HS-27A (cell line): ENCODE results near the gene IFRD2.
"Not testable (repeated sequence)": the region's sequence is repeated elsewhere in the genome, so short reads cannot be mapped to it uniquely, and the experiment has no call there.

ENCODE experiments used
- DNase-seq: peaks from one replicate; pipeline ENCODE4 v3.0.0-alpha.2; 2012; ENCODE audit warnings: low read depth, missing footprints

Gene IFRD2

GRCh38 chr3:50324351-50325112 lies 32.3 kb upstream of the IFRD2 start:
- peak; percentile 51 for DNase-seq

GRCh38 chr3:50323614-50324199 lies 31.5 kb upstream of the IFRD2 start:
- no peak for DNase-seq

- DNase-seq, result no peak
Measured at GRCh38 chr3:50323092-50323600, 30.9 kb upstream of the IFRD2 start.

GRCh38 chr3:50322386-50323091 lies 30.3 kb upstream of the IFRD2 start, which contains the start of gene HYAL2:
Gene HYAL2, minus strand, starts transcription at chr3:50322745. Its CDS starts 2,256 bp downstream, at chr3:50320489.
- DNase-seq, result no peak

GRCh38 chr3:50322115-50322385 lies 29.8 kb upstream of the IFRD2 start:
- no peak for DNase-seq

GRCh38 chr3:50321336-50322114 lies 29.3 kb upstream of the IFRD2 start:
- DNase-seq, result no peak

- DNase-seq, result no peak
Measured at GRCh38 chr3:50320853-50321335, 28.7 kb upstream of the IFRD2 start.

GRCh38 chr3:50319894-50320625 lies 27.8 kb upstream of the IFRD2 start:
- DNase-seq, result no peak

- DNase-seq, result no peak
Measured at GRCh38 chr3:50319181-50319893, 27.1 kb upstream of the IFRD2 start.

GRCh38 chr3:50318615-50319014 lies 26.4 kb upstream of the IFRD2 start:
- DNase-seq, result no peak

GRCh38 chr3:50318163-50318562 lies 25.9 kb upstream of the IFRD2 start:
- no peak for DNase-seq

GRCh38 chr3:50317300-50317699 lies 25.1 kb upstream of the IFRD2 start:
- no peak for DNase-seq

GRCh38 chr3:50316657-50317242 lies 24.5 kb upstream of the IFRD2 start:
- DNase-seq, result no peak

GRCh38 chr3:50314816-50315215 lies 22.6 kb upstream of the IFRD2 start:
- DNase-seq, result no peak

- no peak for DNase-seq
Measured at GRCh38 chr3:50314342-50314741, 22.1 kb upstream of the IFRD2 start.

GRCh38 chr3:50312041-50312440 lies 19.8 kb upstream of the IFRD2 start:
- DNase-seq, result not testable (repeated sequence)

GRCh38 chr3:50304601-50305000 lies 12.4 kb upstream of the IFRD2 start:
- DNase-seq, result no peak

- DNase-seq, result no peak
Measured at GRCh38 chr3:50303013-50303815, 11.0 kb upstream of the IFRD2 start, which contains the start of gene HYAL1. Gene HYAL1, minus strand, starts transcription at chr3:50303574. Its CDS starts 618 bp downstream, at chr3:50302956.
